ENCODE data around the gene BBC3. TPM values are rescaled to one million over a fixed set of nuclear protein-coding genes. Genes with fewer than 3 reads are reported as not detected.

BBC3 gene
- total RNA-seq, 2 experiments from 2014 or later: 14.0 to 16.7 TPM

DNA sequence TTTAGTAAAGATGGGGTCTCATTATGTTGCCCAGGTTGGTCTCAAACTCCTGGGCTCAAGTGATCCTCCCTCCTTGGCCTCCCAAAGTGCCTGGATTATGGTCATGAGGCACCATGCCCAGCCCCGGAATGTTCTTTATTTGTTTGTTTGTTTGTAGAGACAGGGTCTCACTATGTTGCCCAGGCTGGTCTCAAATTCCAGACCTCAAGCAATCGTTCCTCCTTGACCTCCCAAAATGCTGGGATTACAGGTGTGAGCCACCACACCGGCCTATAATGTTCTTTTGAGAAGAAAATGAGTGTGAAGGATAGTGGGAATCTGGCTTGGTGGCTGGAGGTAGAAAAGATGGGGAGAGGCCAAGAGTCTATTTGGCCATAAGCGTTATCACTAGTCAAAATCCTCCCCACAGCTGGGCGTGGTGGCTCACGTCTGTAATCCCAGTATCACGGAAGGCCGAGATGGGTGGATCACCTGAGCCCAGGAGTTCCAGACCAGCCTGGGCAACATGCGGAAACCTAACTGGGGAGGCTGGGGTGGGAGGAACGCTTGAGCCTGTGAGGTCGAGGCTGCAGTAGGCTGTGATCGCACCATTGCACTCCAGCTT is 5.2 kb upstream of the BBC3 start:
- Mint-ChIP-seq H3K9me3 (ENCODE audit: low read depth) (no peaks in the 10 kb centered on the region), H3K27ac (no peak overlapping the region), H3K4me1 (peaks cover 33% of the 10 kb centered on the region), H3K36me3 (no peaks in the 10 kb centered on the region), H3K27me3 (peaks cover 11% of the 10 kb centered on the region), H3K4me3 (no peak overlapping the region)
- ATAC-seq (no peak), DNase-seq (no peak)
- CTCF ChIA-PET: interaction anchor here (3.7 to 4.7 kb wide), 2 partner anchors 8 to 11 kb away, joined by 16 to 61 read pairs; no protein-coding TSS in a partner anchor

DNA sequence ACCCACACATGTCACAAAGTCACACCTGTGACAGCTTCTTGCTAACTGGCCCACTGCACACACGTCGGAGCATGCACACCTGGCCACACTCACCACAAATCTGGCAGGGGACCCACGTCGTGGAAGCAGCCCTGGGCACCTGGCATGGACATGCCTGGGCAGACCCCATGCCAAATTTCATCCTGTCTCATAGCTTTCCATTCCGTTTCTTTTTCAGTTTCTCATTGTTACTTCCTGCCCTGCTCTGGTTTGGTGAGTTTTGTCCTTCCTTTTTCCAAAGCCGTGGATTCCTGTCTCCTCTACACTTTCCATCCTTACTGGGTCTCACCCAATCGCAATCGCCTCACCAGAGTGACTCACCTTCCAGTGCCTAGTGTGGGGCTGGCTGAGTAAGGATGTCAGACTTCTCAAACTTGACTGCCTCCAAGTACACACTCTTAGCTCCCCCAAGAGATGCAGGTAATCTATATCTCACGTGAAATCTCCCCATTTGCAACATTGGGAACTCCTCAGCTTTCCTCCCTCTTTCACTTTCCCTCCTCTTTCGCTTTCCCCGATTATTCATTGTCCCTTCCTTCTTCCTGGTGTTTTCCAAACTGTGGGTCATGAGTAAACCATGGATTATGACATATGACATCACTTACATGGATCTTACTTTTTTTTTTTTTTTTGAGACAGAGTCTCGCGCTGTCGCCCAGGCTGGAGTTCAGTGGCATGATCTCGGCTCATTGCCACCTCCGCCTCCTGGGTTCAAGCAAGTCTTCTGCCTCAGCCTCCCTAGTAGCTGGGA is 1.6 kb upstream of the BBC3 start:
- peak overlapping the region; percentile 71 for H3K4me3 Mint-ChIP-seq
- H3K36me3 Mint-ChIP-seq: no peaks in the 10 kb centered on the region
- CTCF ChIA-PET: interaction anchor here (0.7 to 4.7 kb wide), 4 partner anchors 8 to 22 kb away, joined by 3 to 61 read pairs (median 11); no protein-coding TSS in a partner anchor
- ATAC-seq (no peak), DNase-seq (no peak)
- peaks cover 19% of the 10 kb centered on the region for H3K4me1 Mint-ChIP-seq
- no peaks in the 10 kb centered on the region for H3K9me3 Mint-ChIP-seq (ENCODE audit: low read depth)
- peak overlapping the region; percentile 80 for H3K27ac Mint-ChIP-seq
- peaks cover 8% of the 10 kb centered on the region for H3K27me3 Mint-ChIP-seq

DNA sequence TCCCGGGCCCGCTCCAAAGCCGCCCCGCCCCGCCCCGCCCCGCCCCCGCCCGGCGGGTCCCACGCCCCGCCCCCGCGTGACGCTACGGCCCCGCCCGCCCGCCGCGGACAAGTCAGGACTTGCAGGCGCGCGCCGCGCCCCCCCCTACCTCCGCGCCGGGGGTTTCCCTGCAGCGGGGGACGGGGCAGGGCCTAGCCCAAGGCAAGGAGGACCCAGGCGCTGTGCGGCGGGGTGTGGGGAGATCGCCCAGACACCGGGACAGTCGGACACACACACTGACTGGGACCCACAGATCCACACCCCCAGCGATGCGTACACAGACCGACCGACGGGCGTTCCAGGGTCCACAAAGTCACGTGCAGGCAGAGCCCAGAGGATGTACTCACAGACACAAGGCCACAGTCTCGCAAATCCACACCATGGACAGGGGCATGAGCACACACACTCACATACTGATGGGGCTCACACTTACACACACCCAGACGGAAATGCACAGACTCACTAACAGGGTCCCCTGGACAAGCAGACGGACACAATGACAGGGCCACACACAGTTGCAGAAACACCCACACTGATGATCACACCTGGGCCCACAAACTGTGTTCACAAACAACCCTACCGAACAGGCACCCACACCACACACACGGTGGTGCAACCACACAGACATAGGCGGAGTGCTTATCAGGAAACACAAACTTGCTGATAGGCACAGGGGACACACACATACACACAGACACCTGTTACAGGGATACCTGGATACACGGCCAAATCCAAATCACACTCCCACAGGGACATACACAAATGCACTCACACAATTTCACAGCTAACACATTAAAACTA is 436 bp upstream of the BBC3 start:
- H3K4me3 Mint-ChIP-seq: peak overlapping the region; percentile 71
- peaks cover 27% of the 10 kb centered on the region for H3K4me1 Mint-ChIP-seq
- peak overlapping the region; percentile 80 for H3K27ac Mint-ChIP-seq
- DNase-seq: peak; percentile 94
- no peaks in the 10 kb centered on the region for H3K36me3 Mint-ChIP-seq
- peak; percentile 60 for ATAC-seq
- CTCF ChIA-PET: interaction anchor here (1.2 to 4.7 kb wide), 3 partner anchors 9 to 21 kb away, joined by 5 to 61 read pairs (median 17); no protein-coding TSS in a partner anchor
- peaks cover 8% of the 10 kb centered on the region for H3K27me3 Mint-ChIP-seq
- H3K9me3 Mint-ChIP-seq (ENCODE audit: low read depth): no peaks in the 10 kb centered on the region

GRCh38 chr19:47230054-47230920 is 712 bp downstream of the BBC3 start:
- Mint-ChIP-seq H3K27ac (no peak overlapping the region), H3K4me3 (peak overlapping the region; percentile 33), H3K27me3 (peaks cover 1% of the 10 kb centered on the region), H3K9me3 (ENCODE audit: low read depth) (no peaks in the 10 kb centered on the region), H3K36me3 (peaks cover 4% of the 10 kb centered on the region), H3K4me1 (peaks cover 33% of the 10 kb centered on the region)
- DNase-seq (peak; percentile 89), ATAC-seq (peak; percentile 17)
- CTCF ChIA-PET: interaction anchor here (1.2 to 2.1 kb wide), 3 partner anchors 9 to 44 kb away, joined by 3 to 15 read pairs (median 7); no protein-coding TSS in a partner anchor

GRCh38 chr19:47229676-47230053 is 1.3 kb downstream of the BBC3 start:
- peaks cover 5% of the 10 kb centered on the region for H3K36me3 Mint-ChIP-seq
- CTCF ChIA-PET: interaction anchor here (1.2 to 2.1 kb wide), 3 partner anchors 9 to 43 kb away, joined by 3 to 15 read pairs (median 7); no protein-coding TSS in a partner anchor
- H3K4me3 Mint-ChIP-seq: no peak overlapping the region
- no peak overlapping the region for H3K27ac Mint-ChIP-seq
- peaks cover 34% of the 10 kb centered on the region for H3K4me1 Mint-ChIP-seq
- H3K9me3 Mint-ChIP-seq (ENCODE audit: low read depth): no peaks in the 10 kb centered on the region
- no peaks in the 10 kb centered on the region for H3K27me3 Mint-ChIP-seq
- no peak for DNase-seq
- ATAC-seq: no peak

DNA sequence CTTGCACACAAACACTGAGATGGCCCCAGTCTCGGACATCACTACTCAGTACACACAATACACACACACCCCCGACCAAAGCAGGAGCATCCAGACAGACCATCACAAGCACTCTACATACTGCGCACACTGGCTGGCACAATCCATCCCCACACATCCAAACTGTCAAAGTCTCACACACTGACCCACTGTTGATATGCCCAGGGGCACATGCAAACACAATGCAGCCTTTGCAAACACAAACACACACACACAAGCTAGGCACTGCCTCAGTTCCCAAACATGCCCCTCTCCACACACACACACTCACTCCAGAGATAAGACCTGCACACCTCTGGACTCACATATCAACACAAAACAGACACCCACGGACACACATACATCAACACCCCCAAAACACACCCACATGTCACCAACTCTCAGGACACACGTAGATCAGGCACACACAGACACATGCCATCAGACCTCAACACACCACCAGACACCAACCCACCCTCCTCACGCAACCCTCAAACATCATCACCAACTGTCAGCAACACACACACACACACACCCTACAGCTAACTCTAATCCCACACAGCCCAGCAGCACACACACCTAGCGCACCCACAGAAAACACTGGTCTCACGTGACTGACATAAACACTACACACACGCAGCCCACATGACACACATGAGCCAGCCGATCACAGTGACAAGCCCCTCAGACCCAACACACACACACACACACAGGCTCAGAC is 1.9 kb downstream of the BBC3 start:
- no peak overlapping the region for H3K27ac Mint-ChIP-seq
- peaks cover 5% of the 10 kb centered on the region for H3K36me3 Mint-ChIP-seq
- H3K4me3 Mint-ChIP-seq: no peak overlapping the region
- ATAC-seq (no peak), DNase-seq (peak; percentile 55)
- no peaks in the 10 kb centered on the region for H3K9me3 Mint-ChIP-seq (ENCODE audit: low read depth)
- peaks cover 34% of the 10 kb centered on the region for H3K4me1 Mint-ChIP-seq
- CTCF ChIA-PET: interaction anchor here (1.2 to 2.1 kb wide), 3 partner anchors 10 to 43 kb away, joined by 3 to 15 read pairs (median 7); no protein-coding TSS in a partner anchor
- H3K27me3 Mint-ChIP-seq: no peaks in the 10 kb centered on the region

GRCh38 chr19:47228168-47228936 is 2.6 kb downstream of the BBC3 start:
- H3K36me3 Mint-ChIP-seq: peaks cover 5% of the 10 kb centered on the region
- peak overlapping the region; percentile 75 for H3K4me3 Mint-ChIP-seq
- peaks cover 34% of the 10 kb centered on the region for H3K4me1 Mint-ChIP-seq
- DNase-seq (peak; percentile 78), ATAC-seq (peak; percentile 12)
- H3K9me3 Mint-ChIP-seq (ENCODE audit: low read depth): no peaks in the 10 kb centered on the region
- H3K27me3 Mint-ChIP-seq: no peaks in the 10 kb centered on the region
- H3K27ac Mint-ChIP-seq: no peak overlapping the region
- CTCF ChIA-PET: interaction anchor here (1.8 to 7.6 kb wide), 3 partner anchors 11 to 18 kb away, joined by 7 to 136 read pairs (median 15); no protein-coding TSS in a partner anchor

- Mint-ChIP-seq H3K27ac (peak overlapping the region; percentile 82), H3K4me1 (peaks cover 30% of the 10 kb centered on the region), H3K36me3 (peaks cover 5% of the 10 kb centered on the region), H3K27me3 (no peaks in the 10 kb centered on the region), H3K9me3 (ENCODE audit: low read depth) (no peaks in the 10 kb centered on the region), H3K4me3 (peak overlapping the region; percentile 75)
- CTCF ChIA-PET: interaction anchor here (1.5 to 7.6 kb wide), 9 partner anchors 10 to 114 kb away, joined by 3 to 136 read pairs (median 12); partner anchors contain the start of gene ZC3H4
- DNase-seq (peak; percentile 83), ATAC-seq (no peak)
Observed at GRCh38 chr19:47227352-47228167, 3.4 kb downstream of the BBC3 start.

- Mint-ChIP-seq H3K27ac (peak overlapping the region; percentile 90), H3K4me3 (peak overlapping the region; percentile 75), H3K27me3 (no peaks in the 10 kb centered on the region), H3K36me3 (peaks cover 5% of the 10 kb centered on the region), H3K9me3 (ENCODE audit: low read depth) (no peaks in the 10 kb centered on the region), H3K4me1 (peaks cover 22% of the 10 kb centered on the region)
- ATAC-seq (peak; percentile 7), DNase-seq (peak; percentile 91)
- CTCF ChIA-PET: interaction anchor here (0.9 to 7.6 kb wide), 24 partner anchors 8 to 289 kb away, joined by 3 to 136 read pairs (median 5); partner anchors contain the start of genes DHX34, INAFM1, SAE1 and ZC3H4
Observed at GRCh38 chr19:47226426-47227351, 4.3 kb downstream of the BBC3 start.
